Stimulated activated effector memory CD8-positive, alpha-beta T cell treated with anti-CD3 and anti-CD28 coated beads, Interleukin-12 subunit alpha, Interleukin-12 subunit beta, amount 100 ng/mL, for 72 hours (primary cell): ENCODE results near the gene SINHCAF.
A peak's percentile ranks its signal among the peaks of the same experiment; 100 is the strongest.

ENCODE experiments used
- ATAC-seq: fragments of 150-1000 bp; cut with Tn5 transposase; 2 replicates; pipeline ENCODE4 v1.10.0; 2021
- DNase-seq, 2 donors: peaks; one replicate each; pipeline ENCODE4 v3.0.0; 2021 to 2022; ENCODE audit warnings: low spot score in 2 of 2
- H3K27ac Mint-ChIP-seq: one replicate; pipeline ENCODE4 v1.8.0; 2022; ENCODE audit warnings: mild to moderate bottlenecking, mixed read lengths
- H3K36me3 Mint-ChIP-seq: one replicate; pipeline ENCODE4 v1.8.0; 2022; ENCODE audit warnings: mild to moderate bottlenecking, mixed read lengths
- H3K4me1 Mint-ChIP-seq: one replicate; pipeline ENCODE4 v1.8.0; 2022; ENCODE audit warnings: mixed read lengths
- H3K4me3 Mint-ChIP-seq: one replicate; pipeline ENCODE4 v1.8.0; 2022; ENCODE audit warnings: mild to moderate bottlenecking, mixed read lengths
- H3K9me3 Mint-ChIP-seq: one replicate; pipeline ENCODE4 v1.8.0; 2022; ENCODE audit warnings: mixed read lengths

The SINHCAF gene

GRCh38 chr12:31353750-31354708 lies 28.1 kb upstream of the SINHCAF start:
- Mint-ChIP-seq H3K36me3 (no peaks in the 10 kb centered on the region), H3K9me3 (no peaks in the 10 kb centered on the region), H3K27ac (no peak overlapping the region), H3K4me3 (no peak overlapping the region), H3K4me1 (no peaks in the 10 kb centered on the region)
- DNase-seq (no peak), ATAC-seq (no peak)

GRCh38 chr12:31346267-31346666 lies 20.3 kb upstream of the SINHCAF start:
- H3K36me3 Mint-ChIP-seq: no peaks in the 10 kb centered on the region
- H3K4me1 Mint-ChIP-seq: no peaks in the 10 kb centered on the region
- DNase-seq (no peak), ATAC-seq (no peak)
- no peak overlapping the region for H3K27ac Mint-ChIP-seq
- no peak overlapping the region for H3K4me3 Mint-ChIP-seq
- H3K9me3 Mint-ChIP-seq: no peaks in the 10 kb centered on the region

DNA sequence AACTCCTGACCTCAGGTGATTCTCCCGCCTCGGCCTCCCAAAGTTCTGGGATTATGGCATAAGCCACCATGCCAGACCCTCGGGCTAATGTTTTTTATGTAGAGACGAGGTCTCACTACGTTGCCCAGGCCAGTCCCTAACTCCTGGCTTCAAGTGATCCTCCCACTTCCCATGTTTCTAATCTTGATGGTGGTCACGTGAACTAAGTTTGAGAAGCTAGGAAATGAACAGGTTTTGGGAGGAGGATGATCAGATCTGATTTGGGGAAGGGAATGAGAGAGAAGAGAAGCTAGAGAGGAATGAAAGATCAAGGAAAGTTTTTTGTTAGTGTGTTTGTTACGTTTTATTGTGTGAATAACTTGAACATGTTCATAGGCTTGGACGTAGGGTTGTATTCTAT lies 17.2 kb upstream of the SINHCAF start:
- Mint-ChIP-seq H3K4me1 (no peaks in the 10 kb centered on the region), H3K36me3 (no peaks in the 10 kb centered on the region), H3K27ac (no peak overlapping the region), H3K4me3 (no peak overlapping the region), H3K9me3 (no peaks in the 10 kb centered on the region)
- DNase-seq (no peak), ATAC-seq (no peak)

DNA sequence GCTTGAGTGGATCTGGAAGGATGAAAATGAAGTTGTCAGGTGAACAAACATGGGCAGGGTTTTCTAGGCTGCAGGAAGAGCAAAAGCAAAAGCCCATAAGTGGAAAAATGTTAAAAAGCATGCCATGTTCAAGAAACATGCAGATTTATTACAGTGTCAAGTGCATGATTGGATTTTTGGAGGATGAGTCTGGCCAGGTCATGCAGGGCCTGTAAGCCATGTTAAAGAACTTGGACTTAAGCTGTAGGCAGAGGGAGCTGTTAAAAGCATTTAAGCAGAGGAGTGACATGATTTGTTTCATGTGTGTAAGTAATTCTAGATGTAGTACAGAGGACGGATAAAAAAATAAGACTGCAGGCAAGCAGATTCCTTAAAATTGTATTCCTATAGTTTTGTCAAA lies 16.3 kb upstream of the SINHCAF start:
- no peaks in the 10 kb centered on the region for H3K4me1 Mint-ChIP-seq
- H3K4me3 Mint-ChIP-seq: no peak overlapping the region
- no peak for DNase-seq
- no peaks in the 10 kb centered on the region for H3K36me3 Mint-ChIP-seq
- no peak for ATAC-seq
- no peaks in the 10 kb centered on the region for H3K9me3 Mint-ChIP-seq
- H3K27ac Mint-ChIP-seq: no peak overlapping the region

DNA sequence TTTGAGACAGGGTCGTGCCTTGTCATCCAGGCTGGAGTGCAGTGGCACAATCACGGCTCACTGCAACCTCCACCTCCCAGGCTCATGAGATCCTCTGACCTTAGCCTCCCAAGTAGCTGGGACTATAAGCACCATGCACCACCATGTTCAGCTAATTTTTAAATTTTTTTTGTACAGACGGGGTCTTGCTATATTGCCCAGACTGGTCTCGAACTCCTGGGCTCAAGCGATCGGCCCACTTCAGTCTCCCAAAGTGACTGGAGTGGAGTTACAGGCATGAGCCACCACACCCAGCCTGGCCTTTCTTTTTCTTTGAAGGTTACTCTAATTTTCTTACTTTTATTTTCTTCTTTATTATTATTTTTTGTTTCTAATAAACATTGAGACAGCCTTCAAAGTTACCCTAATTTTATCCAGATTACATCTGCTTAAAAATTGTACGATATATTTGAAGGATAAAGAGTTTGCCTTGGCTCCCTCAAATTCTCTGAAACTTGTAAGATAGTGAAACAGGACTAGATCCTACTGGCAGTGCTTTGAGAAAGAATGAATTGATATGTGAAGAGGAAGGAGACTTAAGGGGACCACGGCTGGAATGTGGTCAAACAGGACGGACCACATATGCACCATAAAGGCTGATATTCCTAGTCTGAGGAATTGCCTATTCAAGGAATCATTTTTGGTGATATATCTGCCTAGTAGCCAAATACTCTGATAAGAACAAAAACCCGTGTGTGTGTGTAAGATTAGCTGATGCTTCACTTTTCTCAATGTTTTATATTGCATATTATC lies 14.1 kb upstream of the SINHCAF start:
- no peak for ATAC-seq
- no peak for DNase-seq
- no peaks in the 10 kb centered on the region for H3K4me1 Mint-ChIP-seq
- H3K4me3 Mint-ChIP-seq: no peak overlapping the region
- H3K36me3 Mint-ChIP-seq: no peaks in the 10 kb centered on the region
- H3K27ac Mint-ChIP-seq: no peak overlapping the region
- H3K9me3 Mint-ChIP-seq: no peaks in the 10 kb centered on the region

DNA sequence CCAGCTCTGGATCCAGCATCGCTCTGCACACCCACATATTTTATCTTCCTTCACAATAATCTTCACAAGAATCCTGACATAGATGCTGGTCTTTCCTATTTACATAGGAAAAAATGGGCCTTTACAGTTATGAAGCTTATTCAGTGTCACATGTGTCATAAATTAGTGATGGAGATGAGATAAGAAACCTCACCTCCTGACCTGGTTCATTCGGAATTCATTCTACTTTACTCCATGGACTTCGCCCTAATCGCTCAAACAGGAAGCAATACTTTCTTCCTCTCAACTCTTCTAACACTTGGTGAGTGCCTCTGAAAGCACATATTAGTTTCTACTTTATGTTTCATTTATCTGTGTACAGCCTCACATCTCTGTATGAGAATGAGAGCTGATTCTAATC lies 12.0 kb upstream of the SINHCAF start:
- Mint-ChIP-seq H3K27ac (no peak overlapping the region), H3K9me3 (no peaks in the 10 kb centered on the region), H3K4me3 (no peak overlapping the region), H3K36me3 (no peaks in the 10 kb centered on the region), H3K4me1 (no peaks in the 10 kb centered on the region)
- ATAC-seq: no peak
- DNase-seq: no peak

- Mint-ChIP-seq H3K4me3 (no peak overlapping the region), H3K4me1 (peaks cover 6% of the 10 kb centered on the region), H3K36me3 (peaks cover 2% of the 10 kb centered on the region), H3K27ac (no peak overlapping the region), H3K9me3 (no peaks in the 10 kb centered on the region)
- no peak for ATAC-seq
- DNase-seq: no peak
These were observed 5.3 kb upstream of the SINHCAF start for GRCh38 chr12:31331242-31331641.

DNA sequence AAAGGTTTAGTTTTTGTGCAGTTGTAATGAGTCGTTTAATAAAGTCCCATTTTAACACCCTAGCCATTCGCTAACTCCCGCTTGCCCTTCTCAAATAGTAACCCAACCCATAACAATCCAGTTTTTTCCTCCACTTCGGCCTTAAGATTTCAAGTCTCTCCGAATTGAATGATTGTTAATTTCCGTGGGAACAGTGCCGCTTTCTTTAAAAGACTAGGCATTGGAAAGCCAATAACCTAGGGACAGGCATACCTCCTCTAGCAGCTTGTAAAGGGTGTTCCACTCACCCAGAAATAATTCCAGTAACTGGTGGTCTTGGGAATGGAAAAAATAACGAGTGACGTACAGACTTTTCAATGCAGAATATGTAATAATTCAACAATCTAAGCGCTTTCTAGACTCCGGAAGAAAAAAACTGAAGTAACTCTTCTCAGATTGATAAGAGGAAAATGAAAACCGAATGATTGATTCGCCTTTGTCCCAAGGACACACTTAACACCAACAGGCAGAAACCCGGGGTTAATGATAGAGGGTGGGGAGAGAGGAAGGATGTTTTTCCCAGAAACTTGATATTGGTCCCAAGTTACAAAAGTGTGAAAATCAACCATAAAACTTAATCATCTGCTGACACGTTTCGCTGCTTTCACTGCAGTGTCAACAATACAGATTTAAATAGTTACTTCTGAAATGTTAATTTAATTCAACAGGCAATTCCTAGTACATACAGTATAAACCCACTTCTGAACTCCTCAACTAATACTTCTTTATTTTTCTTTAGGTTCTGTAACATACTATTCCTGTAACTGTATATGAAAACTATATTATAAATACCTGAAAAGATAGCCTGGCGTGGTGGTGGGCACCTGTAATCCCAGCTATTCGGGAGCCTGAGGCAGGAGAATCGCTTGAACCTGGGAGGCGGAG lies 1.0 kb upstream of the SINHCAF start:
- ATAC-seq: no peak
- DNase-seq: no peak
- H3K27ac Mint-ChIP-seq: peak overlapping the region; percentile 95

GRCh38 chr12:31325524-31325875 lies 450 bp downstream of the SINHCAF start:
- DNase-seq (peak in 1 of 2 donors; percentile 3), ATAC-seq (peak; percentile 1)
- Mint-ChIP-seq H3K36me3 (peaks cover 59% of the 10 kb centered on the region), H3K9me3 (no peaks in the 10 kb centered on the region), H3K4me3 (peak overlapping the region; percentile 89), H3K4me1 (peaks cover 28% of the 10 kb centered on the region), H3K27ac (peak overlapping the region; percentile 95)

More for the DNA sequence above, 1.0 kb upstream of the SINHCAF start:
- H3K9me3 Mint-ChIP-seq: no peaks in the 10 kb centered on the region
- H3K36me3 Mint-ChIP-seq: peaks cover 44% of the 10 kb centered on the region
- H3K4me3 Mint-ChIP-seq: peak overlapping the region; percentile 89
- H3K4me1 Mint-ChIP-seq: peaks cover 15% of the 10 kb centered on the region

DNA sequence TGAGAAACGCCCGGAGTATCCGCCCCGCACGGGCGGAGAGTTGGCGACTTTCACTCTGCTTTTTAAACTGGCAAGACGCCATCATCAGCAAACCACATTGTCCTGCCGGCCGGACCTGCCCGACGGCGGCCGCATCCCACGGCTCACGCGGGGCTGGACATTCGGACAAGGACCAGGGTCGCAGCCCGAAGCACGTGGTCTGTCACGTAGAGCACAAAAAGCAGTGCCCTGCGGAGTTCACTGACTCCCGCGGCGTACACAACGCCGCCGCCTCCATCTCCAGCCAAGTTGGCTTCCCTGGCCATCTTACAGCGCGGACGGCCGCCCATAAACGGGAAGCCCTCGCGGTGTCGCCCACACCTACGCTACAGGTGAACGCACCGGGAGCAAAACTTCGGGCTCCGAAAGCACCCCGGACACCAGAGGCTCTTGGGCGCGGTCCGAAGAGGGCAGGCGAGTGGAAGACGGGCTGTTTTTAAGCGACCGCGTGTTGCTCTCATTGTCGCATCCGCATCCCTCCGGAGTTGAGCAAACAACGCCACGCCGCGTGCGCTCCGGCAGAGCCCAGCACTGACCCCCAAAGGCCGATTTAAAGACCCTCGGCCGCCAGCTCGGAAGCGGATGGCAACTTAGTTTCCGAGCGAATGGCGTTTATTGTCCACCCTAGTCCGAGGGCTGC lies 966 bp downstream of the SINHCAF start:
- H3K36me3 Mint-ChIP-seq: peaks cover 60% of the 10 kb centered on the region

GRCh38 chr12:31324116-31324844 lies 1.7 kb downstream of the SINHCAF start:
- DNase-seq: peak; percentile 44 to 85
- peak; percentile 65 for ATAC-seq
- Mint-ChIP-seq H3K9me3 (no peaks in the 10 kb centered on the region), H3K4me1 (peaks cover 40% of the 10 kb centered on the region), H3K27ac (peak overlapping the region; percentile 95), H3K36me3 (peaks cover 60% of the 10 kb centered on the region), H3K4me3 (peak overlapping the region; percentile 89)

More for the DNA sequence above, 966 bp downstream of the SINHCAF start:
- peak; percentile 32 to 79 for DNase-seq
- H3K4me1 Mint-ChIP-seq: peaks cover 33% of the 10 kb centered on the region
- H3K9me3 Mint-ChIP-seq: no peaks in the 10 kb centered on the region
- peak overlapping the region; percentile 95 for H3K27ac Mint-ChIP-seq
- peak; percentile 23 for ATAC-seq
- peak overlapping the region; percentile 89 for H3K4me3 Mint-ChIP-seq

GRCh38 chr12:31323391-31324115 lies 2.4 kb downstream of the SINHCAF start:
- peaks cover 46% of the 10 kb centered on the region for H3K4me1 Mint-ChIP-seq
- peak overlapping the region; percentile 95 for H3K27ac Mint-ChIP-seq
- H3K9me3 Mint-ChIP-seq: no peaks in the 10 kb centered on the region
- H3K36me3 Mint-ChIP-seq: peaks cover 61% of the 10 kb centered on the region
- DNase-seq (peak; percentile 40 to 83), ATAC-seq (peak; percentile 31)
- peak overlapping the region; percentile 89 for H3K4me3 Mint-ChIP-seq

DNA sequence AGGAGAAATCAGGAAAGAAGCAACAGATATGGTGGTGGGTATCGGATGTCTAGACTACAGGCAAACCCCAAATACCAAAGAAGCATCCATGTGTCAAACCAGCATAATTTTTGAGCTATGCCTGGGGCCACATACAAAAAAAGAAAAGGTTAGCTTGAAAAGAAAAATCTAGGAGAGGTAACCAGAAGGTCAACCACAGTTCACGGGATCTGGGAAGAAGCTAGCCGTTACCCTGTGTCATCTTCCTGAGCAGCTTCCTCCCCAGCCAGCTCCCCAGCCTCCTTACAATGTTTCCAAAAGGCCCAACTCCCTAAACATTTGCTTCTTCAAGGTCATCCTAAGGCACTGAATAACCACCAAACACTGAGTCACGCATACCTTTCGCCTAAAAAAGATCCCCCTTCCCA lies 3.1 kb downstream of the SINHCAF start:
- no peaks in the 10 kb centered on the region for H3K9me3 Mint-ChIP-seq
- DNase-seq (no peak), ATAC-seq (no peak)
- H3K4me3 Mint-ChIP-seq: peak overlapping the region; percentile 89
- H3K4me1 Mint-ChIP-seq: peaks cover 53% of the 10 kb centered on the region
- peak overlapping the region; percentile 95 for H3K27ac Mint-ChIP-seq
- peaks cover 66% of the 10 kb centered on the region for H3K36me3 Mint-ChIP-seq
